Central memory CD4-positive, alpha-beta T cell (primary cell): Measurements from ENCODE around the gene STAB2.

Source experiments
- DNase-seq: peaks from one replicate; pipeline ENCODE4 v3.0.0; 2022

Gene STAB2

DNA sequence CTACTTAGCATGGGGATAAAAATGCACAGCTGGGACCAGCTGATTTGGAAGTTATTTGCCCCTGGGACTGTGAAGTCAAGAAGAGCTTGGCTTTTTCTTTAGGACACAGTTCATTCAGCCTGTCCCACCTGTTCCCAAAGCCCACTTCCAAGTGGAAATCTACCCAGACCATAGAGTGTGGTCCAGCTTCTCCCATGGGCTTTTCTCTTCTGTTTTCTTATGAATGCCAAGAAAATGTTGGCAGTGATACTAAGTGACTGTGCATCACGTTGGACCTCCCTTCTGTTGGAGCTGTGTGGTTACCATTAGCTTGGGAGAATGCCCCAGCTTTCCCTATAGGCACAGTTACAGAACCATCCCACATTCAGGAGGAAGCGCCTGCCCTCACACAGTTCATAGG lies 164.5 kb downstream of the STAB2 start:
- DNase-seq, result no peak

DNA sequence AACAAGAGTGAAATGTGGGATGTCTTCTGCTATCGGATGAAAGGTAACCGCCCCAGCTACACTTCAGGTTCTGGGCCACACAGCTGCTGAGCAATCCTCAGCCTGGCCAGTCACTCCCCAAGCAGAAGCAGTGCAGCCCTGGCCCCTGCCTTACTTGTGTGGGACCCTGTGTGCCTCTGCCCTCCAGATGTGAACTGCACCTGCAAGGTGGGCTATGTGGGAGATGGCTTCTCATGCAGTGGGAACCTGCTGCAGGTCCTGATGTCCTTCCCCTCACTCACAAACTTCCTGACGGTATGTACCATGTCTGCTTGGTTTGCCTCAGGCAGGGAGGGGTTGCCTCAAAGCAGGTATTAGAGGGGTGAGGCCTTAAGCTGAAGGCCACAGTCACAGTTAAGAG lies 168.4 kb downstream of the STAB2 start:
- no peak for DNase-seq

DNA sequence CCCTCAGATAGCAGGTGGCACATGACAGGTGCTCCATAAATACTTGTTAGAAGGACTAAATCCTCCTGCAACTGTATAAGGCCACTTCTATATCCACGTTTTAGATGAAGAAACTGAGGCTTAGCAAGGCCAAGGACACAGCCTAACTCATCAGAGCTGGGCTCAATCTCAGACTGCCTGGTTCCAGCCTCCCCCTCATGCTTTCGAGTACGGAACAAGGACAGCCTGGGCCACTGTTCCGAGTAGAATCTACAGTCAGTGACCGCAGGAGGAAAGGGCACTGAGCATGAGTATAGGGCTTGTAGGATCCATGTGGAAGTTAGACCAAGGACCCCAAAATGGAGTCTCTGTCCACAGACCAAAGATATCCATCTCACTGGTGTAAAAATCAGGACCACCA lies 169.4 kb downstream of the STAB2 start:
- no peak for DNase-seq

DNA sequence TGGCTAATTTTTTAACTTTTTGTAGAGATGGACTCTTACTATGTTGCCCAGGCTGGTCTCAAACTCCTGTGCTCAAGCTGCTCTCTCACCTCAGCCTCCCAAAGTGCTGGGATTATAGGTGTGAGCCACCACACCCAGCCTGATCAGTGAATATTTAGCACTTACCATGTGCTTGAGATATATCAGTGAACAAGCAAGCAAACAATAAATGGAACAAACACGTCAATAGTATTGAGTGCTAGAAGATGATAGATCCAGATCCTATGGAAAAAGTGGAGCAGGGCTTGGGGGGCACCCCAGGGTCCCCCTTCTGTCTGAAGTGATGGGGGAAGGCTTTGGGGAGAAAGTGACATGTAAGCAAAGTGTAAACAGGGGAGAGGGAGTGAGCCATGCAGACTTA lies 170.2 kb downstream of the STAB2 start:
- DNase-seq, result no peak

DNA sequence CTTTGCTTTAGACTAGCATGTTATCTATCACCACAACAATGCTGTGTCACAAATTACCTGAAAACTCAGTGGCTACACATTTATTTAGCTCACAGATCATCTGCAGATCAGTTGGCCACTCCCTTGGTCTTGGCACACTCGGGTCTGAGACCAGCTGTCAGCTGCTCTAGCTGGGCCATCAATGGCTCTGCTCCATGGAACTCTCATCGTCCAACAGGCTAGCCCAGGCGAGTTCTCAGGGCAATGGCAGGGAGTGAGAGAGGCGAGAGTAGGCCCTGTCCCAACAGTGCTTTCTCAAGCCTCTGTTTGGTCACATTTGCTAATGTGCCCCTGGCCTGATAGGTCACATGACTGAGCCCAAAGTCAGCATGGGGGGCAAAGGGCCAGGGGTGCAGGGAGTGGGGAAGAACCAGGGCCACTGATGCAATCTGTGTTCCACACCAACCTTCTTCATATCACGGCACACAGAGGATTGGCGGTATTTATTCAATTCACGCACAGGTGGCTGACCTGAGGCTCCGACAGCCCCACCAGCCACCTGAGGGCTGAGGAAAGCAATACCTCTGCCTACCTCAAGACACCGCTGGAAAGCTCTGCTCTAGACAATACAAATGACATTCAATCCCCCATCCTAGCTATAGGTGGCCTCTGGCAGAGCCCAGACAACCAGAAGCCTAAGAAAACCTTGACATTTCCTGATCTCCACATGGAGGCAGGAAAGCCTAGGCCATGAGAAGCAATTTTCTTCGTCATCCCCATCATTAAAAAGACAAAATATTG lies 171.4 kb downstream of the STAB2 start:
- no peak for DNase-seq

DNA sequence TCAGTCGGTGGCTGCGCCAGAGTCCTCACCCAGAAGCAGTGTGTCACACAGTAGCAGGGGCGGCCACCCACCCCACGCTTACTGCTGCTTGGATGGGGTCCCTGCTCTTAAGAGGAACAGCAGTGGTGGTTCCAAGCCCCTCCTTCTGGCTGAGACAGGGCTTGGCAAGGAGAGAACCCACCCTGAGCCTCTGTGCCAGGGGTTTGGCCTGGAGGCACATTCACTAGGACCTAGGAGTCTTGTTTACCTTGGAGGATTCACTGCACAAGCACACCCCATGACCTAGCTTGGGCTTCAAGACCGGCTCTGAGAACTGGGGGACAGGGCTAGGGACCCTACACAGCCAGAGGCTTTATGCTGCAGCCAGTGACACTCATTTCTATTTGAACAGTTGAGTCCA lies 175.4 kb downstream of the STAB2 start:
- DNase-seq, result no peak

DNA sequence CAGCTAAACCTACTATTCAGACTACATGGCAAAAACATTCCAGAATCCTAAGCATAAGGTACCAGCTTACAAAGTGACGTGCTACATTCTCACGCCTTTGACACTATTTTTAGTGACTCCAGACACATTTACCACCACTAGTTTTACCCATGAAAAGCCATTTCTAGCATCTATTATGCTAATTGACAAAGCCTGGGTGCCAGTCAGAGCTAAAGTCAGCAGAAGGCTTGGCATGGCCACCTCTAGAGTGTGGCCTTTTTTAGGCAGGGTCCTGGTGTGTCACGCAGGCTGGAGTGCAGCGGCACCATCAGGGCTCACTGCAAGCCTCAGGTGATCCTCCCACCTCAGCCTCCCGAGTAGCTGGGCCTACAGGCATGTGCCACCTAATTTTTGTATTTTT lies 178.2 kb downstream of the STAB2 start:
- DNase-seq, result no peak

DNA sequence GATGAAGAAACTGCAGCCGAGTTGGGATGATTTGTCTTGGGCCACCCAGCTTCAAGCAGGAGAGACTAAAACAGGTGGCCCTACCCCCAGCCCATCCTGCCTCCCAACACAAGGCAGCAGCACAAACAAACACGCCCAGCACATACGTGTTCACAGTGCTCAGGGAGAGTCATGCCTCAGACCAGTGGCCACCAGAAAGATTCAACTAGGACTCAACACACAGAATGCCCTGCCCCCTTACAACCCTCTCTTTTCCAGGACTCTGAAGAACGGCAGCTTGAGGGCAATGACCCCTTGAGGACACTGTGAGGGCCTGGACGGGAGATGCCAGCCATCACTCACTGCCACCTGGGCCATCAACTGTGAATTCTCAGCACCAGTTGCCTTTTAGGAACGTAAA lies 179.0 kb downstream of the STAB2 start:
- no peak for DNase-seq

DNA sequence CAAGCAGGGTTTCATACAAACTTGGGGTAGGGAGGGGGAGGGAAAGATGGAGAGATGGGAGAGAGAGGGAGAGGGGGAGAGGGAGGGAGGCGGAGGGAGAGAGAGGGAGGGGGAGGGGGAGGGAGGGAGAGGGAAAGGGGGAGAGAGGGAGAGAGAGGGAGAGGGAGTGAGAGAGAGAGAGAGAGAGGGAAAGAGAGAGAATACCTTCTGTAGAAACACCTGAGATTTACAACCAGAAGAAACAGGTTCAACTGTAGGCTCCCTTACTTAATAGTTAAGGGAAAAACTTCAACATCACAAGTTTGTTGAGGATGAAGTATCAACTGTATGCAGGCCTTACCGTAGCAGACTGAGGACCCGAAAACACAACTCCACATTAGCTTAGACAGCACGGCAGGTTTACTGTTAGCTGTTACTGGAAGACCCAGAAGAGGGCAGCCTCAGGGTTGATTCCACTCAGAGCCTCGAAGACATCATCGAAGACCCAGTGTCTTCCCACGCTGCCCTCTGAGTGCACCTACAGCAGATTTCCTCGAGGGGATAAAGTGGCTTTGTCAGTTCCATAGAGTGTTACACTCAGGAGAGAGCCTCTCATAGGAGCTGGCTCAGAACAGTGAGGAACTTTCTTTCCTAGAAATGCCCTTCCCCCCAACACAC lies 181.5 kb downstream of the STAB2 start:
- DNase-seq, result no peak

DNA sequence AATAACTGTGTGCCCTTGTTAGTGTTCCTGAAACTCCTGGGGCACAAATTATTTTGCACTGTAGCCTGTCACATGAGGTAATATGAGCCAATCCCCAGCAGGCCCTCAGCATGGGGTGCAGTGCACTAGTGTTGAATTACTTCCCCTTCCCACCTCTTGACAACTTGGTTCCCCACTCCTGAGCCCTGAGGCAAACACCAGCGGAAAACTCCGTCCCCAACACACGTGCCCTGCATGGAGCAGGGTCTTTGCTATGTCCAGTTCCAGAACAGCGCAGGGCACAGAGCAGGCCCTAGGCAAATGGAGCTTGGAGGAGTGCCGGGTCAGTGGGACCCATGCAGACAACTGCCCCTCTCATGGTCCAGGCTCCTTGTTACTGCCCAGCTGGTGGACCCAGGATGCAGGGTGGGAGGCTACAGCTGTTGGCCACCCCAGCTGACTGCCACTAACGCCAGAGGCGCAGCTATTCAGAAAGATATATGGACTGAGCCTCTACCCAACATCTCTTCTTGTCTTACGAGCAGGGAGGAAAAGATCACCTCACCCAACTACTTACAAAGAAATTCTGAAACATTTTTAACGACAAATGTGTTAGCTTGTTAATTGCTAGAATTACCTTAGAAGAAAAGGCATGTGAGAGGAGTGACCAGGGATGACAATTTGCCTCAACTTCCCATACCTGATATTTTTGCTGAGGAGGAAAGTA lies 182.3 kb downstream of the STAB2 start:
- no peak for DNase-seq

DNA sequence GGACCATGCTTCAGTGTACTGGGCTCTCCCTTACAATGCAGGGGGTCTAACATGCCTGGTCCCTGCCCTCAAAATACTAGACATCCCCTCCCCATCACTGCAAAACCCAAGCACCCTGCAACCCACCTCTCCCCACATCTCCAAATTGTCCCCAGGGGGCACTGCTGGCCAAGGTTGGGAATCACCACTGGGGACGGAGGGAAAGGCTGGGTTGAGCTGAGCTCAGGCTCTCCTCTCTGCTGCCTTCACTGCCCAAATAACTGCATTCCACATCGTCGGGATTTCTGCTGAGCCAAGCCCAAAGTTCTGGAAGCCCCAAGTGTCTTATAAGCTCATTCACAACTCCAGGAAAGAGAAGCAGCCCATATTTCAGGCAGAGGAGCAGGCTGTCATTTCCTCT lies 184.4 kb downstream of the STAB2 start:
- no peak for DNase-seq

DNA sequence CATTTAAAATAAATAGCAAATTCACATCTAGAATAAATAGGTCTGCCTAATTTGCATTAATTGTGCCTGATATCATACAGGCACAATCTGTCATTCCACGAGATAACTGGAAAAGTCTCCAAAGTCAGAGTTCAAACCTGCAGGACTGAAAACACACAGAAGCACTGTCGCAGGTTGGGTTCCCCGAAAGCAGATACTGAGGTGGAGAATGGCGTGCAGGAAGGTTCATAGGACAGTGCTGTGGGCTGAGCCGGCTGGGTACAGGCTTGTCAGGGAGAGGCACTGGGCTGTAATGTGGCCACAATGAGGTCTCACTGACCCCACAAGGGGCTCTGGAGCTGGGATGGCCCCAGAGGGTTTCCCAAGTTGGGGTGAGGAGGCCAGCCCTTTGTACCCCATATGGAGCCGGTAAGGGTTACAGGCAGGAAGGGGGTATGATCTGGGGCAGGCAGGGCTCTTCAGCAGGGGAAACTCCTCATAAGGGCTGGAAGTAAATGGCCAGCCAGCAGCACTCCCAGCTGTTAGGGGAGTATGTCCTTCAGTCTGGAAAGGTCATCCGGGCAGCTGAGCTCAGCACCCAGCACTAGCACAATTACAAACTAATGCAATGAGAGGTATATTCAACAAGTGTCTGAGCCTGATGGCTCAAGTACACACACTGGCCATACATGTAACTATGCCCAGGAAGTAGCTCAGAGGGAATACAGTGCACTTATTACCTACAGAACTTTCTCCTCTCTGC lies 185.5 kb downstream of the STAB2 start:
- DNase-seq, result no peak

DNA sequence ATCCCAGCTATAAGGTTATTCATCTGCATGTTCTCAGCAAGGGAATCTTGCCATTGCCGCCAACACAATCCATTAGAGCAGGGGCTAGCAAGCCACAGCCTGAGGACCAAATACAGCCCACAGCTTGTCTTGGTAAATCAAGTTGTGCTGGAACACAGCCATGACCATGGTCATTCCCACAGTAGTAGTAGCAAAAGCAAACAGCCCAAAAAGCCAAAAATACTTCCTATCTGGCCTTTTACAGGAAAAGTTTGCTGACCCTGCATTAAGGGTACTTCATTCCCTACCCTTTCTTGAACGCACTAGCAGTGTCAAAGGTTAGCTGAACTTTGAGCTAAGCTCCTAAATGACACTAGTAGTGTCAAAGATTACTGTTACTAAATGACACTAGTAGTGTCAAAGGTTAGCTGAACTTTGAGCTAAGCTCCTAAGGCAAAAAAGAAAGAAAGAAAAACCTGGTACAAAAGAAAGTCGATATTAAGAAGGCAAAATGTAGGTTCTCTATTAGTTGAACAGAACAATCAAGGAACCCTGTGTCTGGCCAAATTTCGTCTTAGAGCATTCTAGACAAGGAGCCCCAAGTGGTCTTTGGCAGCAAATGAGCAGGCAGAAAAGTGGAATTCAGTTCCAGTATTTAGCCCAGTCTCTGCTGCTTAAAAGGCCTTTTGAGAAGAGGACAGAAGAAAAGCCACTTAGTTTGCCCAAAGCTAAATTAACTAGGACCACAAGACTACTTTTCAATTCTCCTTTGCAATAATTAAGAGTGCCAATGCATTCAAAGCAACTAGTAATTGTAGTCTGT lies 186.2 kb downstream of the STAB2 start:
- no peak for DNase-seq

DNA sequence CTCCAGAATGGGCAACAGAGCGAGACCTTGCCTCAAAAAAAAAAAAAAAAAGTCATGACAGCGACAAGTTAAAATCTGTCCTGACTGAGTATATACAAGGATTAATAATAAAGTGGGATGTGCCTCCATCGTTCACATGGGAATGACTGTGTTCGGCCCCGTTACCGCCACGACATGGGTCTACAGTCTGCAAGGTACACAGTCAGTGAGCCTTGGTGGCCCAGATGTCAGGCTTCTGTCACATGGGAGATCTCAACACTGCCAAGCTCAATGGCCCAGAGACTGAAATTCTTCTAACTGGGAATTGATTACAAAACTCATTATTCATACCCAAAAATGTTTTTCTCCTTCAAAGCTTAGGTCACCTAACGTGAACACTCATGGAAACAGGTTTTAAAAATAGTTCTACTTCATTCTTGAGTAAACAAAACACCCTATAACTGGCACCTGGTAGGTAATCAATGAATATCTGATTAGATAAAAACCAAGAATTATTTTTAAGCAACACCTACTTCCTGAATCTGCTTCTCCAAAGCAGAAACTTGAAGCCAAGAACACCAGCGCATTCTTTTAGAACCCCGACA lies 188.0 kb downstream of the STAB2 start:
- no peak for DNase-seq

DNA sequence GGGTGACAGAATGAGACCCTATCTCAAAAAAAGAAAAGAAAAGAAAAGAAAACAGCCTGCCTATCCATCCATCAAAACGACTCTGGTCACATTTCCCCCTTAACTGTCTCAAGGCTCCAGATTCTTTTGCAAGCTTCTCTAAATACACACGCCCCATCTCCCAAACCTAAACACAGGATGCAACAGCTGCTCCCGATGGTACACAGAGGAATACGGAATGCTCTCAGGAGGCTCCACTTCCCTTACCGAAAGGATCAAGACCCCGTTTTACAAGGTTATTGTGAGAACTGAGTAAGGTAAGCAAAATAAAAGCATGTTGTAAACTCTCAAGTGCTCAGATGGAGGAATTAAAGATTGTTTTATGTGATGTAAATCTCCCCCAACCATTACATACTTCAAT lies 191.7 kb downstream of the STAB2 start:
- DNase-seq, result no peak

DNA sequence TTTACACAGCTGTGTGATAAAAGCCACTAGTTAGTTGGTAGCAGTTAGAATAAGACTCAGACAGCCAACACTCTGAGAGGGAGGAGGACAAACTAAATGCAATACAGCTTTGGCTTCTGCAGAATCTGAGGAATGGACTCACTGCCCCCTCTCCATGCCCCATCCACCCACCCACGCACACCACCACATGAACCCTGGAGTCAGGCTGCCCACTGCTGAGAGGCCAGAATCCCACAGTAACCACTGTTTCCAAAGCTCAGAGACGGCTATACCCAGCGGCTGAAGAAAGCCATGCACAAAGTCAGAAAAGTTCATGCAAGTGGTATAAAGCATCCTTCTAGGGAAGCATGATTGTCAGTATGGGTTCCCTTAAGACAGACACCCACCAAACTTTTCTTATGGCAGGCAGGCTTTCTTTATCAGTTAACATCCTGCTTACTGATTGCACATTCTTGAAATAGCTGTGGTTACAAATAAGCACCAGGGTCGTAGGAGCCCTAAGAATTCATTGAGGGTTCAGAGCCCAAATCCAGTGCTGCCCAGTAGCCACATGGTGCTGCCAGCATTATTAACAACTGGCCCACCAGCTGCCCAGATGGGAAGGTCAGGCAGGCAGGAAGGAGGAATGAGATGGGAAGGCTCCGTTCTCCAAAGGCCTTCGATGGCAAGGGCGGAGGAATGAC lies 192.5 kb downstream of the STAB2 start:
- no peak for DNase-seq

DNA sequence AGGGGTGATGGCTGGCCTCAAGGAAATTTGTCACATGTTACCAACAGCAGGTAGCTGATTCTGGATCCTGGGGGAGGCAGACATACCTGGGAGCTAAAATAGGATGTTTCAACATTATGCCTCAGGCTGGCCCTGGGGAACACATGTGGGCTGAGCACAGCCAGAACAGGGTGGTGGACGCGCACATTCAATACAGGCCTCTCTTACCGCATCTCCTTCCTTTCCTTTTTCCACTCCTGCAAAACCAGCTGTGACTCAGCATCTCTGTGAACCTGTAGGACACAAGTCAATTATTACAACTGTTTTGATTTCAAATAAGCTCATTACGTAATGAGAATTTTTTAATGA lies 193.0 kb downstream of the STAB2 start:
- DNase-seq, result no peak

DNA sequence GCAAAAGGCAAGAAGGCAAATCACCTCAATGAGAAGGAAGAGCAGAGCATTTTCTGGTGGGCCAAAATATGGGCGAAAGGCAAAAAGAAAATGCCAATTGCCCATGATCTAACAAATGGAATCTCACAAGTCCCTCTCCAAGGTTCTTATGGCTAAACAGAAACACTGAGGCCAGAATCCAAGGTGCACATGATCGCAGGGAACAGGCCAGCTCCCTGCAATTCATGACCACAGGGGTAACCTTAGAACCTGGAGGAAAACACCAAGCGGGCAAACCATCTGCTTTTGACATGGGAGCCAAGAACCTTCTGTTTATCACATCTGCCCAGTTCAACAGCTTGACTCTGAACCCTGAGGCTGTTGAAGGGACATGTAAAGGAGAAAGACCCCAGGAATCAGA lies 193.9 kb downstream of the STAB2 start:
- no peak for DNase-seq

DNA sequence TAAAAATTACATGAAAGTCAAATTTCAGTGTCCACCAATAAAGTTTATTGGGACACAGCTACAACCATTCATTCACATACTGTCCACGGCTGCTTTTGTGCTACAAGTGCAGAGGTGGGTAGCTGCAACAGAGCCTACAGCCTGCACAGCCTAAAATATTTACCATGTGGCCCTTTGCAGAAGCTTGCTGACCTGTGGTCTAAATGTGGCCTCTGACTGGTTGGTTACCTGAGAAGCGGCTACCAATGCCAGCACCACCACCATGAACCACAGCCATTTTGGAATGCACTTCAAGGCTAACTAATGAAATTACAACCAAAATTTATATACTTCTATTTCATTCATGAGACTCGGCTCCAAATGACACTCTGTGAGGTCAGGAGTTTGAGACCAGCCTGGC lies 195.3 kb downstream of the STAB2 start:
- no peak for DNase-seq

DNA sequence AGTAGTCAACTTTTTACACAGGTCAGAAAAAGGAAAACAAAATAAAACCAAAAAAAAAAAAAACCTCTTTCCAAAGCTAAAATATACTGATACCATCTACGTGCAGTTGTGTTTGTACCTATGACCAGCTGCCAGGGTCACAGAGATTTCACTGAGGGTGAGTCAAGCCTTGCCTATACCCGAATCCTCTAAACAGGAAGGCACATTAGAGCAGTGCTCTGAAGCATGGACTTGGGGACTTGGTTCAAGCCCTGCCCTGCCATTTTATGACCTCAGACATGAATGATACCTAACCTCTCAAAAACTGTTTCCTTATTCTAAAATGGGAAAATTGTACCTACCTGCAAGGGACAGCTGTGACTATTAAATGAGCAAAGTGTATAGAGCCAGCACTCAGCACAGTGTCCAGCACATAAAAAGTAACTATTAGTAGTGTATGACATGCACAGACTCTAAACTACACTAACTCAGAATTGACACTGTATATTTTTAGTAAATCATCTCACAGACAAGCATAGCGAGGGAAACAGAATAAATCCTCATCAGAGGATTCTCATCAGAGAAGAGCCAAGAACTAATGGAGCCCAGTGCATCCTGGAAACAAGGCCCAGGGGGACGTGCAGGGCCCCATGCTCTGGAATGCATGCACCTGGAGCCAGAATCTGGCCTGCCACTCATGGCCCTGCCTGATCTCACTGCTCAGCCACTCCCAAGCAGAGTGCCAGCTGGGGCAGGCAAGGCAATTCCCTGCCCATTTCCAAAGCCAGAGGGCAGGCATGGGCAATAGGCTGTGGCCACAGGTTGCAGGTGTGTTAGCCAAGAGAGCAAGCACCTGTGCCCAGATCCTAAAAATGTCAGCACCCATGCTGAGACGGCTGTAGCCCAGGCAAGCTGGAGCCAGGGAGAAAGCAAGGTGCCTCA lies 196.9 kb downstream of the STAB2 start:
- no peak for DNase-seq
